Measurements from ENCODE around the gene ABHD10.

GRCh38 chr3:111936967-111937366 is 41.9 kb upstream of the ABHD10 start:
- TF ChIP-seq POLR2A (IDR thresholded peaks at IDR 0.05; ENCODE audit: low read length) (no peak), GATA1 (IDR thresholded peaks at IDR 0.05; ENCODE audit: low read depth, low read length) (no peak)

All from erythroblast (primary cell).